Hematopoietic multipotent progenitor cell treated with erythropoietin and hydrocortisone succinate and interleukin-3 and kit ligand, for 15 days (in vitro differentiated cells): ENCODE data around the gene ZNF462.
"Not testable (repeated sequence)": the region's sequence is repeated elsewhere in the genome, so short reads cannot be mapped to it uniquely, and the experiment has no call there.

Experiments
- DNase-seq: peaks from one replicate; pipeline ENCODE4 v3.0.0-alpha.2; 2015; ENCODE audit warnings: low spot score

The ZNF462 gene

GRCh38 chr9:106862821-106863720, at the start of gene ZNF462:
ZNF462 (plus strand) TSS chr9:106863166; CDS start chr9:106923384, 60,218 bp downstream.
- DNase-seq = no peak

- DNase-seq = no peak
Observed at GRCh38 chr9:106816524-106816923, 46.4 kb upstream of the ZNF462 start.

GRCh38 chr9:106818034-106818433, 44.9 kb upstream of the ZNF462 start:
- no peak for DNase-seq

- no peak for DNase-seq
Observed at GRCh38 chr9:106820866-106821265, 42.1 kb upstream of the ZNF462 start.

GRCh38 chr9:106828070-106828469, 34.9 kb upstream of the ZNF462 start:
- no peak for DNase-seq

- no peak for DNase-seq
Observed at GRCh38 chr9:106828965-106829364, 34.0 kb upstream of the ZNF462 start.

GRCh38 chr9:106829666-106830408, 33.1 kb upstream of the ZNF462 start:
- no peak for DNase-seq

GRCh38 chr9:106830527-106831150, 32.3 kb upstream of the ZNF462 start:
- DNase-seq = no peak

GRCh38 chr9:106834888-106835287, 28.1 kb upstream of the ZNF462 start:
- no peak for DNase-seq

GRCh38 chr9:106835840-106836239, 27.1 kb upstream of the ZNF462 start:
- no peak for DNase-seq

GRCh38 chr9:106843371-106843770, 19.6 kb upstream of the ZNF462 start:
- DNase-seq = no peak

GRCh38 chr9:106846307-106846706, 16.7 kb upstream of the ZNF462 start:
- no peak for DNase-seq

- no peak for DNase-seq
Observed at GRCh38 chr9:106846857-106847256, 16.1 kb upstream of the ZNF462 start.

- not testable (repeated sequence) for DNase-seq
Observed at GRCh38 chr9:106851640-106852039, 11.3 kb upstream of the ZNF462 start.

- DNase-seq = no peak
Observed at GRCh38 chr9:106857811-106858470, 5.0 kb upstream of the ZNF462 start.

- DNase-seq = no peak
Observed at GRCh38 chr9:106859957-106860720, 2.8 kb upstream of the ZNF462 start.

- DNase-seq = no peak
Observed at GRCh38 chr9:106860721-106861639, 2.0 kb upstream of the ZNF462 start.

GRCh38 chr9:106861640-106862109, 1.3 kb upstream of the ZNF462 start:
- DNase-seq = no peak

- no peak for DNase-seq
Observed at GRCh38 chr9:106862110-106862820, 701 bp upstream of the ZNF462 start.
